Endodermal cell (in vitro differentiated cells): ENCODE measurements around the gene CHPF. TPM values are rescaled to one million over a fixed set of nuclear protein-coding genes. Genes with fewer than 3 reads are reported as not detected.

Experiments
- DNase-seq: peaks from one replicate; pipeline ENCODE4 v3.0.0-alpha.2; 2017
- H3K27ac ChIP-seq: 2 replicates; pipeline ENCODE4 v1.5.1; 2013; ENCODE audit warnings: mild to moderate bottlenecking, low read depth, low read length, moderate library complexity
- H3K27me3 ChIP-seq: 2 replicates; pipeline ENCODE4 v1.6.1; 2013; ENCODE audit warnings: mild to moderate bottlenecking, low read length, moderate library complexity; ENCODE audit not compliant: insufficient read depth, control insufficient read depth, poor library complexity, severe bottlenecking
- H3K36me3 ChIP-seq: 2 replicates; pipeline ENCODE4 v1.7.0; 2013; ENCODE audit warnings: mild to moderate bottlenecking, low read length, moderate library complexity; ENCODE audit not compliant: control insufficient read depth, insufficient read depth
- H3K4me1 ChIP-seq: one replicate; pipeline ENCODE4 v1.7.0; 2013; ENCODE audit warnings: low read length; ENCODE audit not compliant: control insufficient read depth, insufficient read depth
- H3K4me3 ChIP-seq: 2 replicates; pipeline ENCODE4 v1.5.1; 2013; ENCODE audit warnings: mild to moderate bottlenecking, low read length, moderate library complexity
- H3K9ac ChIP-seq: 2 replicates; pipeline ENCODE4 v1.6.1; 2013; ENCODE audit warnings: mild to moderate bottlenecking, low read length, moderate library complexity; ENCODE audit not compliant: poor library complexity, severe bottlenecking; ENCODE audit errors: extremely low read depth
- H3K9me3 ChIP-seq: 2 replicates; pipeline ENCODE4 v1.6.1; 2013; ENCODE audit warnings: mild to moderate bottlenecking, low read length, moderate library complexity; ENCODE audit not compliant: control insufficient read depth
- H3K27ac Mint-ChIP-seq: 2 replicates; pipeline ENCODE4 v1.8.0; 2020; ENCODE audit warnings: mixed read lengths
- H3K27me3 Mint-ChIP-seq: 2 replicates; pipeline ENCODE4 v1.8.0; 2021; ENCODE audit warnings: mild to moderate bottlenecking, mixed read lengths; ENCODE audit not compliant: insufficient read depth
- H3K36me3 Mint-ChIP-seq: 2 replicates; pipeline ENCODE4 v1.8.0; 2020; ENCODE audit warnings: low read depth, mixed read lengths
- H3K4me1 Mint-ChIP-seq: 2 replicates; pipeline ENCODE4 v1.8.0; 2020; ENCODE audit warnings: mixed read lengths
- H3K4me3 Mint-ChIP-seq: 2 replicates; pipeline ENCODE4 v1.8.0; 2020; ENCODE audit warnings: mild to moderate bottlenecking, moderate library complexity, mixed read lengths
- H3K9me3 Mint-ChIP-seq: 2 replicates; pipeline ENCODE4 v1.8.0; 2020; ENCODE audit warnings: mild to moderate bottlenecking, mixed read lengths
- WGBS, 2 experiments: methylation state at CpG; one replicate each; pipeline versions ENCODE4 v1.1.5 to v1.1.7; 2013; ENCODE audit warnings: missing lambda C conversion rate in 2 of 2, mixed read lengths in 1 of 2; ENCODE audit not compliant: insufficient coverage in 1 of 2, insufficient read length in 1 of 2; 5-methylcytosine and 5-hydroxymethylcytosine counted together
- total RNA-seq, 2 donors: library from RNA; stranded (reverse); fragmentation: NEBNext Ultra II Directional in 1 of 2; extraction: Animal tissue kit (Norgen Biotek cat#: 25700) in 1 of 2; gene quantifications; 2 replicates in 1 of 2; 3 replicates in 1 of 2; pipeline ENCODE4 v1.2.1, GENCODE V29; 2021
- TF ChIP-seq, protein P1 (sequence below): fragments of 200-600 bp; sonication (generic); conservative IDR thresholded peaks from 2 replicates; pipeline ENCODE4 v1.5.0; 2021; ENCODE audit warnings: antibody characterized with exemption, mild to moderate bottlenecking

Gene CHPF
- total RNA-seq, 2 donors from 2014 or later, result 51.2 to 54.0 TPM

DNA sequence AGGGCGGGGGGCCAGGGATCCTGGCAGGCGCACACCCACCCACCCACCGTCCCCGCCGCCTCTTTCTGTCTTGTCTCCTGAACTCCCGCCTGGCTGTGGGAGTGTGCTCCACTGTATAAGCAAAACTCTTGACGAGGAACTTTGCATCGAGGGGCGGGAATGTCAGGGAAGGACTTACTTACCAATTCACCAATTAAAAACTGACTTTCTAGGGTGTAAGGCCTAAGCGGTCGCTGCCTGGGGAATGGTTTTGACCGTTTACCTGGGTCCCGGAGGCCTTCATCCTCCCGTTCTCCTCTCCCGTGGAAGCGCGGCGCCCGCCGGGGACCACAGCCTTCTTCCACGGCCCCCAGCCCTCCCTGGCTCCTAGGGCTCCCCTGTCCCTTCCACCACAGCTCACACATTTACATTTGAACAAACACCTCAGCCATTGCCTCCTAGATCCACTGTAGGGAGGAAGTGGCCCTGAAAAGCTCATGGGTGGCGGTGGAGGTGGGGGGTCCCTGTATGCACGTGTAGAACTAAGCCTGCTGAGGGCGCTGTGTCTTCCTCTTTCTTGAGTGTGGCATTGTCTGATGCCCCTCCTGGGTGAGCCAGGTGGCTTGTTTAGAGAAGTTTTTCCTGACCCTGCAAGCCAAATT is 20.5 kb downstream of the CHPF start:
- no peak overlapping the region for H3K4me3 ChIP-seq
- H3K4me1 Mint-ChIP-seq, result peaks cover 43% of the 10 kb centered on the region
- DNase-seq, result peak; percentile 83
- H3K27ac Mint-ChIP-seq, result no peak overlapping the region
- peaks cover 4% of the 10 kb centered on the region for H3K27me3 ChIP-seq
- H3K36me3 Mint-ChIP-seq, result no peaks in the 10 kb centered on the region
- no peaks in the 10 kb centered on the region for H3K9me3 ChIP-seq
- H3K9ac ChIP-seq, result no peak overlapping the region
- WGBS, 2 experiments, result 20 to 38% methylated on average over 2 to 24 of the region's 24 CpGs
- H3K27me3 Mint-ChIP-seq, result peaks cover 35% of the 10 kb centered on the region
- H3K4me1 ChIP-seq, result peaks cover 24% of the 10 kb centered on the region
- H3K27ac ChIP-seq, result no peak overlapping the region
- no peaks in the 10 kb centered on the region for H3K9me3 Mint-ChIP-seq
- TF ChIP-seq, protein P1, sequence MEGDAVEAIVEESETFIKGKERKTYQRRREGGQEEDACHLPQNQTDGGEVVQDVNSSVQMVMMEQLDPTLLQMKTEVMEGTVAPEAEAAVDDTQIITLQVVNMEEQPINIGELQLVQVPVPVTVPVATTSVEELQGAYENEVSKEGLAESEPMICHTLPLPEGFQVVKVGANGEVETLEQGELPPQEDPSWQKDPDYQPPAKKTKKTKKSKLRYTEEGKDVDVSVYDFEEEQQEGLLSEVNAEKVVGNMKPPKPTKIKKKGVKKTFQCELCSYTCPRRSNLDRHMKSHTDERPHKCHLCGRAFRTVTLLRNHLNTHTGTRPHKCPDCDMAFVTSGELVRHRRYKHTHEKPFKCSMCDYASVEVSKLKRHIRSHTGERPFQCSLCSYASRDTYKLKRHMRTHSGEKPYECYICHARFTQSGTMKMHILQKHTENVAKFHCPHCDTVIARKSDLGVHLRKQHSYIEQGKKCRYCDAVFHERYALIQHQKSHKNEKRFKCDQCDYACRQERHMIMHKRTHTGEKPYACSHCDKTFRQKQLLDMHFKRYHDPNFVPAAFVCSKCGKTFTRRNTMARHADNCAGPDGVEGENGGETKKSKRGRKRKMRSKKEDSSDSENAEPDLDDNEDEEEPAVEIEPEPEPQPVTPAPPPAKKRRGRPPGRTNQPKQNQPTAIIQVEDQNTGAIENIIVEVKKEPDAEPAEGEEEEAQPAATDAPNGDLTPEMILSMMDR, result peak; percentile 70
- H3K4me3 Mint-ChIP-seq, result peak overlapping the region; percentile 50
- H3K36me3 ChIP-seq, result no peaks in the 10 kb centered on the region

DNA sequence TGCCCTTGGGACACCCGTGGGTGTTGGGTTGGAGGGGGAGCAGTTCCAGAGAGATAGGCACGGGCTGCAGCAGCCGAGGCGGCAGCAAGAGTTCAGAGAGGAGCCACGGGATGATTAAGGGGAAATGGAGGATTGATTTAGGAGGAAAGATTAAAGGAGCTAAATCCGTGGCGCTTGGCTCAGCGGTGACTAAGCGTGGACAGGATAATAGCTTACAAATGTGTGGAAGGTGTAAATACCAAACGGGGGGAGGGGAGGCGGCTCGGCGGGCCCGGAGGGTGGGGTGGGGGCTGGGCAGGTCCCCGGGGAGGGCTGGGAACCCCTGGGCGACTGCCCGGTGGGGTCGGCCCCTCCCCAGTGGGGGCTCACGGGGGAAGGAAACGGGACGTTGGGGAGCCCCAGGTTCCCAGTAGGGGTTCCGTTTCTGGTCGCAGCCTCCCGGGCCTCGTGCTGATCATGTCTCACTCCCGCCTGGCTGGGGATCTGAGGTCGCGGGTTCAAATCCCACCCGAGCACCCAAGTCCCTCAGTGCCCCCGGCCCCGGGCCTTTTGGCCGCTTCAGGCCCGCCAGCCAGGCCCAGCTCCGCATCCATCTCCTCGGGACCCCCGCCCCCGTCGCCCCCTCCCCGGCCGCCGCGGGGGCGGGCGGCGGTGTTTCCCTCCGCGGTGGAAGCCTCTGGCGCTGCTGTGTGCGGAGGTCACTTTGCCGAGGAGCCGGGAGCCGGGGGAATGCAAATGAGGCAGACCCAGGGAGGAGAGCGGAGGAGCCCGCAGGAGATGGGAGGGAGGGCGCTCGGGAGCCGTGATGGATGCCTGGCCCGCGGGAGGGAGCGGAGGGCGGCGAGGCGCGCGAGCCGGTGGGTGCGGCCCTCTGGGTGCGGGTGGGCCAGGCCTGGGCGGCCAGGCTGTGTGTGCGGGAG is 21.2 kb downstream of the CHPF start:
- Histone ChIP-seq H3K9ac (no peak overlapping the region), H3K27me3 (peaks cover 7% of the 10 kb centered on the region), H3K4me1 (peaks cover 23% of the 10 kb centered on the region), H3K36me3 (no peaks in the 10 kb centered on the region), H3K27ac (no peak overlapping the region), H3K9me3 (no peaks in the 10 kb centered on the region), H3K4me3 (no peak overlapping the region)
- H3K9me3 Mint-ChIP-seq, result no peaks in the 10 kb centered on the region
- peaks cover 35% of the 10 kb centered on the region for H3K27me3 Mint-ChIP-seq
- H3K36me3 Mint-ChIP-seq, result no peaks in the 10 kb centered on the region
- peak overlapping the region; percentile 50 for H3K4me3 Mint-ChIP-seq
- WGBS, 2 experiments, result 11% methylated on average over 31 to 70 of the region's 70 CpGs
- H3K27ac Mint-ChIP-seq, result peak overlapping the region; percentile 59
- DNase-seq, result peak; percentile 93
- peaks cover 42% of the 10 kb centered on the region for H3K4me1 Mint-ChIP-seq
- TF ChIP-seq, protein P1, result no peak

DNA sequence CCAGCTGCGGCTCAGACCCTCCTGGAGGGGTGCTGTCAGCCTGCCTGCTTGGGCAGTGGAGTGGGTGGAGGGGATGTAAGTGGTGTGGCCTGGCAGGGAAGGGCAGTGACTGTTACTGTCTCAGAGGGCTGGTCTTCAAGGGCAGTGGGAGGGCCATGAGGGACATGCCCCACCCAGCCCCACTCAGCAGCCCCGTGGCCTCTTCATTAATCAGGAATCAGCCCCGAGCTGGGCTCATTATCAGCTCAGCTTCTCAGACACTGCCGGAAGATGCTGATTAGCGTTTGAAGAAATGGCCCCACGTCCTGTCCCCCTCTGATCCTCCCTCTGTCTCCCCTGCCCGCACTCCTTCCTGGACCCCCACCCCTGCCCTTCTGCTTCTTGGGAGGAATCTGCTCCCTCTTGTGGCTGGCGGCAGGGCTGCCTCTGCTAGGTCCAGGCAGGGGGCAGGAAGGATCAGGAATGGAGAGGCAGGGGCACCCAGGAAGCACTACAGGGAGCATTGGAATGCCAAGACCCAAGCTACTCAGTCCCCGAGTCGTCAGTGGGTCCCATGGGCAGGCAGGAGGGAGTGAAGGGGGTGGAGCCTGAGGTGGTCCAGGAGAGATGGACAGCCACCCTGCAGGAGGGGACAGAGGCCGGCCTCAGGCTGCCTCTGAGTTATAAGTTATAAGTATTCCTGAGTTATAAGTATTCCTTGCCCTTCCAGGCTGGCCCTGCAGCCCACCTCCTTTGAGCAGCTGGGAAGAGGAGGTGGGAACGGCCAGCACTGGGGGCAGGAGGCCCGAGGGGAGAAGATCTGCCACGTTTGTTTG is 22.3 kb downstream of the CHPF start:
- H3K9ac ChIP-seq, result no peak overlapping the region
- H3K27me3 Mint-ChIP-seq, result peaks cover 36% of the 10 kb centered on the region
- H3K36me3 ChIP-seq, result no peaks in the 10 kb centered on the region
- H3K9me3 Mint-ChIP-seq, result no peaks in the 10 kb centered on the region
- H3K4me1 ChIP-seq, result peaks cover 13% of the 10 kb centered on the region
- DNase-seq, result peak; percentile 94
- H3K36me3 Mint-ChIP-seq, result no peaks in the 10 kb centered on the region
- WGBS, 2 experiments, result 9 to 20% methylated on average over 4 to 14 of the region's 14 CpGs
- peak overlapping the region; percentile 59 for H3K27ac Mint-ChIP-seq
- H3K4me1 Mint-ChIP-seq, result peaks cover 32% of the 10 kb centered on the region
- TF ChIP-seq, protein P1, result peak; percentile 88
- no peak overlapping the region for H3K4me3 ChIP-seq
- H3K9me3 ChIP-seq, result no peaks in the 10 kb centered on the region
- no peak overlapping the region for H3K27ac ChIP-seq
- peak overlapping the region; percentile 50 for H3K4me3 Mint-ChIP-seq
- H3K27me3 ChIP-seq, result peaks cover 13% of the 10 kb centered on the region
